Measurements from ENCODE around the gene CCDC116.
"Not testable (repeated sequence)": the region's sequence is repeated elsewhere in the genome, so short reads cannot be mapped to it uniquely, and the experiment has no call there.

CCDC116 gene

GRCh38 chr22:21631025-21631424 is 1.5 kb upstream of the CCDC116 start:
- no peak for DNase-seq (ENCODE audit: low read depth)

GRCh38 chr22:21632931-21633330 is 371 bp downstream of the CCDC116 start:
- no peak for DNase-seq (ENCODE audit: low read depth)

DNA sequence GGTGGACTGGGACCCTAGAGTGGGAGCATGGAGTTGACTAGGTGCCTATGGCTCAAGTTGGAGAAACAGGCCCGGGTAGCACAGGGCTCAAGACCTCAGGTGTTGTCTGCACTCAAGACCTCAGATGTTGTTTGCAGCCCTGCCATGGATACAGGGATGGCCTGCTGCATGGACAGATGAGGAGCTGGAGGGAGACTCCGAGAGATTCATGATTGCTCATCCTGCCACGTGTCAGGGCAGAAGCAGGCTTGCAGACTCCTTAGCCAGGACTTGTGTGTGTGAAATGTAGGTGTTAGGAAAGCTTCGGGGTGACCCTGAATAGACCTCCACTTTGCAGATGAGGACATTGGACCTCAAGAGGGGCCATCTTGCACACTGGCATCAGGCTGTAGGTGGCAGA is 921 bp downstream of the CCDC116 start:
- no peak for DNase-seq (ENCODE audit: low read depth)

DNA sequence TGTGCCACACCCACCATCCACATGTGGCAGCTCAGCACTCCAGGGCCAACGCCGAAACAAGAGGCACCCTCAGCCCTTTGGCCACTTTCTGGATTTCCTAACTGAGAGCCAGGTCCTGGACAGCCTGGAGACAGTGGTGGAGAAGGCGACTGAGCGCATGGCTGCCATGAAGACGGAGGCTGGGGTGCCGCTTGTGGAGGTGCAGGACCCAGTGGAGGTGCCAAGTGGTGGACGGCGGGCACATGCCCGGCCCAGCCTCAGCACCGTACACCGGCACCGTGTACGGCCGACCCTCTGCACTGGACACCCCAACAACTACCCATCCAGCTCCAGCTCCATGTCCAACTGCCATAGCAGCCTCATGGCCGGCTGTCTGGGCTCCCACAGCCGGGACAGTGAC is 1.5 kb downstream of the CCDC116 start:
- no peak for DNase-seq (ENCODE audit: low read depth)

GRCh38 chr22:21634844-21635243 is 2.3 kb downstream of the CCDC116 start:
- no peak for DNase-seq (ENCODE audit: low read depth)

GRCh38 chr22:21635771-21636510 is 3.4 kb downstream of the CCDC116 start:
- no peak for DNase-seq (ENCODE audit: low read depth)

DNA sequence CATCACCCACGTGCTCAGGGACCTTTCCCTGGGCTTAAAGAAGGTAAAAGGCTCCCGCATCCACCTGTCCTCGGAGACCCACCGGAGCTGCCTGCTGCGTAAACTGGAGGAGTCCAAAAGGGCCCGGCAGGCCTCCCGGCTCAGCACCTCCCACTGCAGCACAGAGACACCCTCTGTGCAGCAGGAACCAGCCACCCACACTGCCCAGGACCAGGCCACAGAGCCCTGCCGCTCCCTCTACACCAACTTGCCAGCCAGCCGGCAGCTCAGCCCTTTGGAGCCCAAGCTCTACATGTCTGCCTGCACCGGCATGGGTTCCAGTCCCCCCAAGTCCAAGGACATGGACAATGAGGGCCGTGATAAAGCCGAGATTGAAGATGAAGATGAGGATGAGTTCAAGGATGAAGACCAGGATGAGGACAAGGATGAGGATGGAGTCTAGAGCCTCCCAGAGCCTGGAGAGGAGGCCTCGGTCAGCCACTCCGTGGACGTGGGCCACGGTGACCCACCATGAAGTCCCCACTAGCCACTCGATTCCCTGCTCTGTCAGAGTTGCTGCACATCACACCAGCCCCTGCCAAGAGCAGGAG is 4.2 kb downstream of the CCDC116 start:
- DNase-seq (ENCODE audit: low read depth) = no peak

GRCh38 chr22:21637450-21637849 is 4.9 kb downstream of the CCDC116 start:
- not testable (repeated sequence) for DNase-seq (ENCODE audit: low read depth)

DNA sequence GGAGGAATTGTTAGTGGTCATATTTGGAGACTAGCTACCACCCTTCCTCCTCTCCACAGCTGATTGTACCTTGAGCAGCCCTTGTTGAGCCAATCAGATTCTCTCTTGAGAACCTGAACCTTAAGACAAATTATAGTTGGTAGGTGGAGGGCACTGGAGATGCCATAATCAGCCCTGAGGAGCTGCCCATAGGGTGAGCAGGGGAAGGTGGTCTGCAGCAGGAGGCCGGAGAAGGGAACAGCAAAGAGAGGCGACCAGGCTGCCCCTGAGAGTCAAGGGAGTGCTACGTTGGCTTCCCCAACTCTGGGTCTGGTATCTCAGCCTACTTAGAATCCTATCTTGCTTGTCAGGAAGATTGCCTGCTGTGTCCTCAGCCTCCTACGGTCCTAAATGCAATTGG is 6.8 kb downstream of the CCDC116 start:
- DNase-seq (ENCODE audit: low read depth) = no peak

DNA sequence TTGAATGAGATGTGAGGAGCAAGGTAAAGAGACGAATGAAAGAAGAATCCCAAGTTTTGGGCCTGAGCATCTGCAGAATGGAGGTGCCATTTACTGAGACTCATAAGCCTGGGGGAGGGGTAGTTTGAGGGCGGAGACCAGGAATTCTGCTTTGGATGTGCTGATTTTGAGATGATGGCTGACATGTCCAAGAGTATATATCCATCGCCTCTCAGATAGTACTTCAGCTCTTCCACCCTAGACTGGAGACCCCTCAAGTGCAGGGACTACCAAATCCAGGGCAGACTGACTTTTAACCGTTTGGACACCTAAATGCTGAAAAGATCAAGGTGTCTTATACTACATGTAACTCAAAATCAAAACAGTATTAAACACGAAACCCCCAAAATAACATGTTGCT is 8.2 kb downstream of the CCDC116 start:
- no peak for DNase-seq (ENCODE audit: low read depth)

GRCh38 chr22:21641417-21641788 is 8.8 kb downstream of the CCDC116 start:
- no peak for DNase-seq (ENCODE audit: low read depth)

- DNase-seq (ENCODE audit: low read depth) = peak; percentile 89
Measured at GRCh38 chr22:21641789-21642583, 9.4 kb downstream of the CCDC116 start, which contains the start of gene SDF2L1. Gene SDF2L1, plus strand, starts transcription at chr22:21642302. Its CDS starts 35 bp downstream, at chr22:21642337.

- no peak for DNase-seq (ENCODE audit: low read depth)
Measured at GRCh38 chr22:21642584-21643448, 10.3 kb downstream of the CCDC116 start.

GRCh38 chr22:21643533-21644357 is 11.2 kb downstream of the CCDC116 start:
- no peak for DNase-seq (ENCODE audit: low read depth)

- not testable (repeated sequence) for DNase-seq (ENCODE audit: low read depth)
Measured at GRCh38 chr22:21645513-21645912, 13.0 kb downstream of the CCDC116 start.

GRCh38 chr22:21646608-21647590 is 14.3 kb downstream of the CCDC116 start:
- no peak for DNase-seq (ENCODE audit: low read depth)

- DNase-seq (ENCODE audit: low read depth) = no peak
Measured at GRCh38 chr22:21650280-21650679, 17.7 kb downstream of the CCDC116 start.

DNA sequence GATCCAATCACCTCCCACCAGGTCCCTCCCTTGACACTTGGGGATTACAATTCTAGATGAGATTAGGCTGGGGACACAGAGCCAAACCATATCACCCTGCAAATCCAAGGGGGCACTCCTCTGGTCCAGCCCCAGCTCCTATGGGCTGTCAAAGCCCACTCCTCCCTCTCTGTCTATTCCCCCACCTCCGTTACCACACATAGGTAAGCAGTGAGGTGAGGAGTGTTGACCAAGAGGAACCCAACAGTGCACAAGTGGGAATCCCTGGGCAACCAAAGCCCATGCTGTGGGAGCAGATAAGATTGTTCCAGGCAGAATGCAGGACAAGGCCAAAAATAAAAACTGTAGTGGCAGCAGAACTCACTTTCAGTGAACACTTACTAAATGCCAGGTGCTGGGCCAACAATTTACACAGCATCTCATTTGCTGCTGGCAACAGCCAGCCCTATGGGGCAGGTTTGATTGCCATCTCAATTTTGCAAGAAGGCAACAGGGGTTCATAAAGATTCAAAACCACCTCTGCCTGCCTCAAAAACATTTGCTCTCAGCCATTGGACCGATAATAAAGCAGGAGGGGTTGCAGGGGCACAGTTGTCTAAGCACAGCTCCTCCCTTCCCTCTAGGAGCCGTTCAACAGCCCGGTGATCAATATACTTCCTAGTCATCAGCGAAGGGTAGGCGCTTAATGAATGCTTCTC is 18.4 kb downstream of the CCDC116 start:
- DNase-seq (ENCODE audit: low read depth) = no peak

GRCh38 chr22:21651521-21652009 is 19.0 kb downstream of the CCDC116 start:
- no peak for DNase-seq (ENCODE audit: low read depth)

All from GM04503 (cell line).